Lung (tissue), 12 donors: ENCODE measurements around the gene ADIG. TPM values are rescaled to one million over a fixed set of nuclear protein-coding genes. Genes with fewer than 3 reads are reported as not detected.

ENCODE experiments used
- ATAC-seq: fragments of 200-7000 bp; cut with Tn5 transposase; one replicate; pipeline ENCODE4 v1.9.1; 2020; ENCODE audit warnings: moderate number of reproducible peaks; ENCODE audit not compliant: insufficient read depth, low FRiP score
- DNase-seq, 3 donors: peaks; one replicate each; pipeline ENCODE4 v3.0.0-alpha.2; 2013 to 2017
- H3K27ac ChIP-seq, 2 donors: one replicate each; pipeline ENCODE4 v1.5.1; 2013; ENCODE audit warnings: mild to moderate bottlenecking in 2 of 2, moderate library complexity in 2 of 2, control low read depth in 1 of 2, inconsistent platforms in 1 of 2, low read depth in 1 of 2, low read length in 1 of 2
- H3K27me3 ChIP-seq, 3 donors: one replicate each; pipeline ENCODE4 v1.5.1; 2013; ENCODE audit warnings: low read length in 2 of 3; ENCODE audit not compliant: control insufficient read depth in 3 of 3, insufficient read depth in 3 of 3
- H3K36me3 ChIP-seq, 4 donors: one replicate each; pipeline ENCODE4 v1.5.1; 2013; ENCODE audit warnings: low read length in 4 of 4, mild to moderate bottlenecking in 1 of 4, moderate library complexity in 1 of 4; ENCODE audit not compliant: control insufficient read depth in 4 of 4, insufficient read depth in 4 of 4
- H3K4me1 ChIP-seq, 5 donors: one replicate each; pipeline ENCODE4 v1.5.1; 2013; ENCODE audit warnings: low read length in 5 of 5, mild to moderate bottlenecking in 2 of 5, moderate library complexity in 1 of 5; ENCODE audit not compliant: control insufficient read depth in 5 of 5, insufficient read depth in 5 of 5
- H3K4me3 ChIP-seq: one replicate; pipeline ENCODE4 v1.5.1; 2013; ENCODE audit warnings: mild to moderate bottlenecking, control low read depth, moderate library complexity
- H3K9ac ChIP-seq, 2 donors: one replicate each; pipeline ENCODE4 v1.5.1; 2013; ENCODE audit warnings: low read length in 2 of 2, control low read depth in 1 of 2; ENCODE audit not compliant: insufficient read depth in 1 of 2
- H3K9me3 ChIP-seq, 4 donors: one replicate each; pipeline ENCODE4 v1.5.1; 2013; ENCODE audit warnings: low read length in 3 of 4, mild to moderate bottlenecking in 1 of 4, moderate library complexity in 1 of 4; ENCODE audit not compliant: control insufficient read depth in 4 of 4, insufficient read depth in 3 of 4
- CTCF ChIP-seq: IDR thresholded peaks from 2 replicates; pipeline ENCODE4 v1.5.1; 2012; ENCODE audit warnings: mild to moderate bottlenecking; ENCODE audit errors: control extremely low read depth, extremely low read depth
- WGBS, 2 donors: extraction: QIAGEN DNeasy Blood & Tissue Kit; methylation state at CpG; one replicate each; pipeline ENCODE4 v1.1.7; 2013; 5-methylcytosine and 5-hydroxymethylcytosine counted together
- polyA plus RNA-seq, 2 donors: library from polyadenylated mRNA; stranded (reverse); fragments of 200-250 nt; gene quantifications; one replicate each; pipeline ENCODE4 v1.2.1, GENCODE V29; 2013
- total RNA-seq, 2 donors: library from RNA; depleted of rRNA in 1 of 2; stranded (reverse); fragments of >200 nt in 1 of 2; gene quantifications; one replicate each; pipeline ENCODE4 v1.2.1, GENCODE V29; 2014 to 2021
- donor health status: control.
- donor health status: control.
- donor health status: Bipolar disorder and iron deficiency.
- donor health status: healthy.
- donor health status: DM: yes; HTN: yes; CAD: no.

Gene ADIG
- total and polyA plus RNA-seq, 4 donors: not detected

GRCh38 chr20:38603286-38603685 lies 22.3 kb downstream of the ADIG start:
- 82 to 83% methylated on average over 3 of the region's 3 CpGs for WGBS, 2 donors
- no peak for ATAC-seq
- Histone ChIP-seq H3K36me3 (no peaks in the 10 kb centered on the region), H3K27ac (no peak overlapping the region), H3K9ac (no peak overlapping the region), H3K27me3 (peaks cover 0 to 32% (median 18%) of the 10 kb centered on the region in 3 donors), H3K4me1 (peaks cover 0 to 3% (median 0%) of the 10 kb centered on the region in 5 donors), H3K9me3 (peaks cover 0 to 4% (median 0%) of the 10 kb centered on the region in 4 donors), H3K4me3 (no peak overlapping the region)
- no peak for DNase-seq
- TF ChIP-seq CTCF: no peak

- Histone ChIP-seq H3K9ac (no peak overlapping the region), H3K4me3 (no peak overlapping the region), H3K27ac (no peak overlapping the region), H3K9me3 (peaks cover 0 to 6% (median 0%) of the 10 kb centered on the region in 4 donors), H3K27me3 (peaks cover 0 to 32% (median 18%) of the 10 kb centered on the region in 3 donors), H3K4me1 (peaks cover 0 to 3% (median 0%) of the 10 kb centered on the region in 5 donors), H3K36me3 (no peaks in the 10 kb centered on the region)
- 46 to 60% methylated on average over 4 of the region's 4 CpGs for WGBS, 2 donors
- DNase-seq (no peak), ATAC-seq (peak; percentile 36)
- no peak for TF ChIP-seq CTCF
Measured at GRCh38 chr20:38604873-38605303, 23.9 kb downstream of the ADIG start.

DNA sequence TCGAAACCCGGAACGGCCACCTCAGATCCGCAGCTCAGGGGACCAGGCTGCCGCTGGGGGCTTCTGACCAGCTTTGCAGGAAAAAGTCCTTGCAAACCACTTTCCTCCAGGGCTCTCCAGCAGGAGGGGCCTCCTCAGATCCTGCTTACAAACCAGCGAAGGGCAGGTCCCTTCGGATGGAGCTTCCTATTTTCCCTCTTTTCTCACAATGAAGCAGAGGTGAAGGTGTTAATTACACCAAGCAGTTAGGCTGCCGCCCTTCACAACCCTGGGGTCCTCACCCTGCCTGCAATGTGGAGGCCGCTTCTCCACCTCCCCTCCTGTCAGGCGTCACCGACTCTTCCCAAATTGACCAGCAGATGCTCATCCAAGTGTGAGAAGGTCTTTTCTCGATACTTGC lies 26.4 kb downstream of the ADIG start:
- Histone ChIP-seq H3K4me3 (no peak overlapping the region), H3K9ac (no peak overlapping the region), H3K27me3 (peaks cover 0 to 16% (median 3%) of the 10 kb centered on the region in 3 donors), H3K36me3 (no peaks in the 10 kb centered on the region), H3K27ac (no peak overlapping the region), H3K4me1 (no peaks in the 10 kb centered on the region), H3K9me3 (peaks cover 0 to 6% (median 0%) of the 10 kb centered on the region in 4 donors)
- DNase-seq: no peak
- no peak for TF ChIP-seq CTCF
- no peak for ATAC-seq
- 43 to 44% methylated on average over 12 of the region's 12 CpGs for WGBS, 2 donors

DNA sequence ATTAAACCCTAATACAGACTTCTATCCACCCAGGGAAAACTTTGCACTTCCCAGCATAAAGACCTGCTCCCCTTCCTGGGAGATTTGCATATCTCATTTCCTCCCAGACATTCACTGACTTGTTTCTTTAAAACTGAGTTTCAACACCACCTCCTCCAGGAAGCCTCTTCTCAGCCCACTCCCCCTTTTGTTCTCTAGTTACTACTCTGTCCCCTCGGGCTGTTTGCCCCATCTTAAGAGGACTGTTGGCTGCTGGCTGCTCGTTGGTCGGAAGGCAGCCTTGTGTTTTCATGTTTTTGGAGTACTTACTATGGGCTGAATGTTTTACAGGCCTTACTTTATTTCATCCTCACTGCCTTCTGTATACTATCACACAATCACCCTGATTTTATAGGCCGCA lies 27.2 kb downstream of the ADIG start:
- H3K27ac ChIP-seq: no peak overlapping the region
- H3K27me3 ChIP-seq: peaks cover 0 to 10% (median 0%) of the 10 kb centered on the region in 3 donors
- no peaks in the 10 kb centered on the region for H3K36me3 ChIP-seq
- H3K9ac ChIP-seq: no peak overlapping the region
- no peaks in the 10 kb centered on the region for H3K4me1 ChIP-seq
- 68 to 69% methylated on average over 4 of the region's 4 CpGs for WGBS, 2 donors
- DNase-seq (no peak), ATAC-seq (no peak)
- H3K4me3 ChIP-seq: no peak overlapping the region
- H3K9me3 ChIP-seq: peaks cover 0 to 4% (median 0%) of the 10 kb centered on the region in 4 donors
- no peak for TF ChIP-seq CTCF
